Measurements from ENCODE around the gene ANTXR1. TPM values are rescaled to one million over a fixed set of nuclear protein-coding genes. Genes with fewer than 3 reads are reported as not detected.

Gene ANTXR1
- total RNA-seq, 2 donors from 2014 or later: not detected

DNA sequence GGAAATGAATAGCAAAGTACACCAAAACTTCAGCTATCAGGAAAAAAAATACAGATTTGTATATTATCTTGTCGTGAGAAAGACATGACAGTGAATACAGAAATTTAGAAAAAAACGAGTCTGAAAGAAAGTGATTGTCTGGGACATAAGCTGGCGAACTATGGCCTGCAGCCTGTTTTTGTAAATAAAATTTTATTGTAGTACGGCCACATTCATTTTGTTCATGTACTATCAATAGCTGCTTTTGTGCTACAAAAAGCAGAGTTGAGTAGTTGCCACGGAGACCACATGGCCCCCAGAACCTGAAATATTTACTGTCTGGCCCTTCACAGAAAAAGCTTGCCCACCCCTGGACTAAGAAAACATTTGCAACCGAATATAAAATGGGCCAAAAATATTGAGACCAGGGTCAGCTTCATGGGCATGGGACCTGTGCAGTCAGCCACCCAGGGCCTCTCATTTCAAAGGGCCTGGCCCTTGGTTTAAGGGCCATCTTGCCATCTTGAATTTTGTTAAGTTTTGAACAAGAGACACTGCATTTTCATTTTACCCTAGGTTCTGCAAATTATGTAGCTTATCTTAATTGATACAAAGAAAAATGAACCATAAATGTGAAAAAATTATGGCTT, 17.9 kb downstream of the ANTXR1 start:
- ATAC-seq (no peak), DNase-seq (no peak)
- no peaks in the 10 kb centered on the region for H3K4me1 Mint-ChIP-seq
- H3K27ac Mint-ChIP-seq: no peak overlapping the region
- H3K4me3 Mint-ChIP-seq: no peak overlapping the region
- no peaks in the 10 kb centered on the region for H3K9me3 ChIP-seq (ENCODE audit: control insufficient read depth, low read length, poor library complexity, severe bottlenecking)
- no peaks in the 10 kb centered on the region for H3K36me3 Mint-ChIP-seq (ENCODE audit: low read depth)
- H3K27me3 Mint-ChIP-seq: peaks cover 50% of the 10 kb centered on the region

DNA sequence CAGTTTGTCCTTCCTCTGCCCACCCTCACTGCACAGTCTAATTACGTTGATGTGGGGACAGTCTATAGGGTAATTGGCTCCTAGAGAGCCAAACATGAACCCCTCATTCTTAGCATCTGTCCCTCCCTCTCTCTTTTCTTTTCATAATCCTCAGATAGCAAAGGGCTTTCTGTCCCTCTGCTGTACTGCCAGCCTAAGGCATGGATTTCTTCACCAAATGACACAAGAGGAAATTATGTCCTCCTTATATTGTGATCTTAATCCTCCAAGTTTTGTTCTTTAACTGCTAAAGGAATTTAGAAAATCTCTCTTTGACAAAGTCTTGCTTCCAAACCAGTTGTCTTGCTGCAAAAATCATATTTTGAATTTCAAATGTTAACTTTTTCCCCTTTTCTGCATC, 18.5 kb downstream of the ANTXR1 start:
- Mint-ChIP-seq H3K36me3 (ENCODE audit: low read depth) (no peaks in the 10 kb centered on the region), H3K4me1 (no peaks in the 10 kb centered on the region), H3K4me3 (no peak overlapping the region), H3K27me3 (peaks cover 49% of the 10 kb centered on the region), H3K27ac (no peak overlapping the region)
- DNase-seq (no peak), ATAC-seq (no peak)
- H3K9me3 ChIP-seq (ENCODE audit: control insufficient read depth, low read length, poor library complexity, severe bottlenecking): no peaks in the 10 kb centered on the region

DNA sequence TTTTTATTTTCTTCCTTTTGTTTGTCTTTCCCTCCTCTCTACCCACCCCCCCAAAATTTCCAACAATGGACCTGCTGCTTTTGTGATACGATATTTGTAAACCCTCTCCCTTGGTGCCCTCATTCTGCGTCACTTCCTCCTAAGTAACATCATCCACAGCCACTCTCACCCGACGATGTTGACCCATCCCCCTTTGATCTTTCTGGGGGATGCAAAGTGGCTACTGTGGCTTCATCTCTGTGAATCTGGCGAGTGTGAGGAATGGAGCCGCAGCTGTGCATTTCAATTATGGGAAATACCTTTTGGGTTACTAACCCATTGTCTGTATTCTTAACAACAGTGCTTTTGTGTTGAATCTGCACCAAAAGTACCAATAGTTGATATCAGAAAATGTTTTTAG, 19.4 kb downstream of the ANTXR1 start:
- H3K4me1 Mint-ChIP-seq: no peaks in the 10 kb centered on the region
- peaks cover 49% of the 10 kb centered on the region for H3K27me3 Mint-ChIP-seq
- ATAC-seq (no peak), DNase-seq (no peak)
- no peak overlapping the region for H3K4me3 Mint-ChIP-seq
- H3K36me3 Mint-ChIP-seq (ENCODE audit: low read depth): no peaks in the 10 kb centered on the region
- H3K27ac Mint-ChIP-seq: no peak overlapping the region
- no peaks in the 10 kb centered on the region for H3K9me3 ChIP-seq (ENCODE audit: control insufficient read depth, low read length, poor library complexity, severe bottlenecking)

DNA sequence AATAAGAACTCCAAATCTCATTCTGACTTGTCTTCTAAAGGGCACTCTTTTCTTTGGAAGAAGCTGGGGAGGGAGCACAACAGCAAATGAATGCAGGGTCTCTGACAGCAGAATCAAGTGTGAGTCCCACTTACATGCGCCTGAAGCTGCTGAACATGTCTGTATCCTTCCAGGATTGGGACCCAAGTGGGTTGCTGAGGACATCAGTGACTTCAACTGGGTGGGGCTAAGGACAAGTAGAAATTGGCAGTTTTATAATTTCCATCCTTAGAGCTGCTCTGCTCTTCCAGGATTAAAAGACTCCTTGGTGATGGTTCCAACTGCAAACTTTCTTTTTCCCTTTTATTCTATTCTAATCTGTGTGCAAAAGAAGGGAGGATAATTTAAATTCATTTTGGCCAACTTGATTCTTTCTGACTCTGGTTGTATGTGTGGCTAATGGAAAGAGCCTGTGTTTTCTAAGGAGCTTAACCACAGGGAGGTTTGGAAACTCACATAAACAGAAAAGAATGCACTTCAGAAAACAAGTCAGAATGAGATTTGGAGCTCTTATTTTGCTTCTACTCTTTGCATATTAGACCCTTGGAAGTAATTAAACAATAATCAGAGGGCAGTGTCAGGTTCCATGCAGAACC, 20.6 kb downstream of the ANTXR1 start:
- no peak for ATAC-seq
- Mint-ChIP-seq H3K4me1 (no peaks in the 10 kb centered on the region), H3K27me3 (peaks cover 57% of the 10 kb centered on the region), H3K4me3 (no peak overlapping the region), H3K36me3 (ENCODE audit: low read depth) (no peaks in the 10 kb centered on the region), H3K27ac (no peak overlapping the region)
- DNase-seq: no peak
- H3K9me3 ChIP-seq (ENCODE audit: control insufficient read depth, low read length, poor library complexity, severe bottlenecking): no peaks in the 10 kb centered on the region

DNA sequence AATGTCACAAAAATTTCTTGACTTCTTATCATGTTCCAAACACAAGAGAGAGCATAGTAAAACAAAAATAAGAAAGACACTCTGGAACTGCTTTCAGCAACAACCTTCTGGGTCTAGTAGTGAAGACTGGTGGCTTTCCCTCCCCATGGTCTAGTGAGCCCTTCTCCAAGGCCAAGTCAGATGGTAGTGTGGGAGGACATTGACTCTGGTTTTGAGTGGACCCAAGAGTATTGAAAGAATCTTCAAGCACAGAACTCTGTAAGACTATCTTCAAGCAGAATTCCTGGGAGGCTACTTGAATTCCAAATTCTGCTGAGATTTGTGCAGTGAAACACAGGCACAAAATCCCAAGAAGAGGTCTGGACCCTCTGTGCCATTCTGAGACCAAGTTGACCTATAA, 21.1 kb downstream of the ANTXR1 start:
- DNase-seq: no peak
- Mint-ChIP-seq H3K4me1 (no peaks in the 10 kb centered on the region), H3K4me3 (no peak overlapping the region), H3K27me3 (peaks cover 57% of the 10 kb centered on the region), H3K36me3 (ENCODE audit: low read depth) (no peaks in the 10 kb centered on the region), H3K27ac (no peak overlapping the region)
- ATAC-seq: no peak
- H3K9me3 ChIP-seq (ENCODE audit: control insufficient read depth, low read length, poor library complexity, severe bottlenecking): no peaks in the 10 kb centered on the region

DNA sequence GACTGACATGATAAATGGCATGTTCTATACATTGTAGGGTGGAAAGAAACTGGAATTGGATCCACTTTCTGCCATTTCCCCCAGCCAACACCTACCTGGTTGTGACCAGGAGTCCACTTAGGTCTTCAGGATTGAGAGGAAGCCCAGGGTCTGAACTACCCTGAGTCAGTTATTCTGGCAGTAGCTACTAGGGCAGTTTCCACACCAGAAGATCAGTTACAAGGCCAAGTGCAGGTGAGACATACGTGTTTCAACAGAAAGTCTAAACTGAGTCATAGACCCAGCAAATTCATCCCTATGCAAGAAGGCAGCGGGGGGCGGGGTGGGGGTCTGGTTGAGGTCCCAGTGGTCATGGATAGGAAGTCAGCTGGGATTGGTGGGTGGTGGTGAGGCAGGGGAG, 21.9 kb downstream of the ANTXR1 start:
- Mint-ChIP-seq H3K36me3 (ENCODE audit: low read depth) (no peaks in the 10 kb centered on the region), H3K27me3 (peaks cover 62% of the 10 kb centered on the region), H3K27ac (no peak overlapping the region), H3K4me3 (no peak overlapping the region), H3K4me1 (no peaks in the 10 kb centered on the region)
- H3K9me3 ChIP-seq (ENCODE audit: control insufficient read depth, low read length, poor library complexity, severe bottlenecking): no peaks in the 10 kb centered on the region
- no peak for DNase-seq
- no peak for ATAC-seq

DNA sequence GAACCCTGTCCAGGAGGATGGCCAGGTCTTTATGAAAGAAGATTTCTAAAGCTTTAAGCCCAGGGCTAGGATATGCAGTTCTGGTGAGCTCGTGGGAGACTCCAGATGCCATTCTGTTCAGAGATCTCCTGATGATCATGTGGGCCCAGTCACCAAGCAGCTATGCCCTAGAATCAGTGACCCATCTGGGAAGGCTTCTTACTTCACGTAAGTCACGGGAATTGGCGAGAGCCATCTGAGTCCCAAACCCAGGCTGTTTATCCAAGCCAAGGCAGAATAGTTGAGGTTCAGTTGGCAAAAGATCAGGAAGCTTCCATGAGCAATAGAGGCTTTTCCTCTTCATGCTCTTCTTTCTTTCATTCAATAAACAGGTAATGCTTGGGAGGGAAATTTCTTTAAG, 23.9 kb downstream of the ANTXR1 start:
- Mint-ChIP-seq H3K27me3 (peaks cover 75% of the 10 kb centered on the region), H3K4me3 (no peak overlapping the region), H3K27ac (no peak overlapping the region), H3K4me1 (no peaks in the 10 kb centered on the region), H3K36me3 (ENCODE audit: low read depth) (no peaks in the 10 kb centered on the region)
- DNase-seq: no peak
- H3K9me3 ChIP-seq (ENCODE audit: control insufficient read depth, low read length, poor library complexity, severe bottlenecking): no peaks in the 10 kb centered on the region
- ATAC-seq: no peak

DNA sequence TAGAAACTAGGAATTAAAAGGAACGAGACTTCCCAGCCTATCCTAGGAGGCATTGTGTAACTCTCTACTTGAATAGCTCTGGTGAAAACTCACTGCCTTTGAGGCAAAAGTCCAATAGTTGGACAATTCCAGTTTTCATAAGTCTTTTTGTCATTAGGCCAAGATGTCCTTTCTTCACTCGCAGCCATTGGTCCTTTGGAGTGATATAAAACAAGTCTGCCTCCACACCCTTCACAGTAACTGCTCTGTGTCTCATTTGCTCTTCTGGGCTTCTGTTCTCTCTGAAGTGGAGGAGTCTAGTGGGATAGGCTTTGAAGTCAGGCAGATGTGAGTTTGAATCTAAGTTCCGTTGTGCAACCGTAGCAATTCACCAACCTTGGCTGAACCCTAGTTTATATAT, 28.2 kb downstream of the ANTXR1 start:
- Mint-ChIP-seq H3K36me3 (ENCODE audit: low read depth) (no peaks in the 10 kb centered on the region), H3K4me1 (no peaks in the 10 kb centered on the region), H3K27me3 (peaks cover 83% of the 10 kb centered on the region), H3K27ac (no peak overlapping the region), H3K4me3 (no peak overlapping the region)
- ATAC-seq (no peak), DNase-seq (no peak)
- H3K9me3 ChIP-seq (ENCODE audit: control insufficient read depth, low read length, poor library complexity, severe bottlenecking): no peaks in the 10 kb centered on the region

DNA sequence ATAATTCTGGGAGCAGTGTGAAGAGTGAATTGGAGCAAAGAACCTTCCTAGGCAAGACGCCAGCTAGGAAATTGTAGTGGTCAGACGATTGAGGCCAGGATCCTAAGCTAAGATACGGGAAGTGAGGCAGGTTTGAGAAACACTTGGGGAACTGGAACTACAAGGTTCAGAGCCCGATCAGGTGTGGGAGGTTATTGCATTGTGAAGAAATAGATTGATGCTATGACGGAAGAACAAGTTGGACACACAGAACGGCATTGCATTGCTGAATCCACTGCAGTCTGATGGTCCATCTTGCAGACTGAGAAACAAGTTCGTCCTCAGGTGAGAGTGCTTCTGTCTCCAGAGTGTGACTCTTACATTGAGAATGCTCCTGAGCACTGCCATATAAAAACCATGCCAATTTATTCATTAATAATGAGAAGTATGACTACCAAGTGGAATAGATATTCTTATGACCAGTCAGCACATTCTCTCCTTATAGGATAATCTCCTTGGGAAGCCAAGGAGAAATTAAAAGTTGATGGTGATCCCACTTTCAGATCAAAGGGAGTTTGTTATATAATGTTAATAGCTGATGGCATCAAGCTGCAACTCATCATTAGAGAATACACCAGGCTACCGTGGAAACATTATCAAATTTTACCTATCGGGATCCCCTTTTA, 30.9 kb downstream of the ANTXR1 start:
- Mint-ChIP-seq H3K36me3 (ENCODE audit: low read depth) (no peaks in the 10 kb centered on the region), H3K27ac (no peak overlapping the region), H3K4me3 (no peak overlapping the region), H3K27me3 (peaks cover 62% of the 10 kb centered on the region), H3K4me1 (no peaks in the 10 kb centered on the region)
- no peaks in the 10 kb centered on the region for H3K9me3 ChIP-seq (ENCODE audit: control insufficient read depth, low read length, poor library complexity, severe bottlenecking)
- ATAC-seq (no peak), DNase-seq (no peak)

DNA sequence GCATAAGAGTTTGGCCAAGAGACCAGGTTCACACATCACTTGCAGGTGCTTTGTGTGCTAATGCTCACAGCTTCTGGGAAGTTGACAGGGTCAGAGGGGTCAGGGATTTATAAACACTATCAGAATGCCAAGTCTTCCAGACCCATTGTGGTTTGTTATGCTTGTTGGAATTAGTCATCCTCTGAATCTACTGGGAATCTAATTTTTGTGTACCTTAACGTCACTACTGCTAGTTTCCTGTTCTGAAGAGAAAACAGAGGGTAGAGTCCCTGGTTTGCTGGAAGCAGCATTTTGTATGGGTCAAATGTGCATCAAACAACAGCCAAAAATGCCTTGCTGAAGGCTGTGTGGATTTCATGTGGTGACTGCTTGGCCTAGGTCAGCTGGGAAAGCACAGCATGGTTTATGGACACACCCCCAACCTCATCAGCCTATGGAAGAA, 33.3 kb downstream of the ANTXR1 start:
- no peaks in the 10 kb centered on the region for H3K9me3 ChIP-seq (ENCODE audit: control insufficient read depth, low read length, poor library complexity, severe bottlenecking)
- no peak overlapping the region for H3K27ac Mint-ChIP-seq
- no peaks in the 10 kb centered on the region for H3K36me3 Mint-ChIP-seq (ENCODE audit: low read depth)
- ATAC-seq (no peak), DNase-seq (no peak)
- H3K4me3 Mint-ChIP-seq: no peak overlapping the region
- no peaks in the 10 kb centered on the region for H3K4me1 Mint-ChIP-seq
- H3K27me3 Mint-ChIP-seq: peaks cover 50% of the 10 kb centered on the region

DNA sequence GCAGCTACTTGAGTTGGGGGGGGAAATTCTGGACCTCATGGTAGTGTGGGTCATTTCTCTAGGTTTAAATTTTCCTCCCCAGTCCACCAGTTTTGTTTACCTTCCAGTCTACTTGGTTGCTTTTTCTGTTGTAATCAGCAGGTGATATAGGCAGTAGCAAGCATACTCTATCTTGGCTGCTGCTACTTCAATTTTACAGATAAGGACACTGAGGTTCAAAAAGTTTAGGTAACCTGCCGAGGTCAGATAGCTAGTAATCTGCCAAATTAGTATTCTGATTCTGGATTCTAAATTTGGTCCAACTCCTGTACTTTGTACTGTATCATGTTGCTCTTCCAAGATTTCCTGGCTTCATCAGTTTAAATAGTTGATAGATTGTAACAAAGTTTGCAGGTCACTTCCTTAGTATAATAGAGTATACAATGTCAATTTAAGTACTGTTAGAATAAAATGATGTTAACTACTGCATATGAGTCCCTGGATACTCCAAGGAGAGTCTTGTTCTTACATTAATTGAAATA, 34.7 kb downstream of the ANTXR1 start:
- Mint-ChIP-seq H3K36me3 (ENCODE audit: low read depth) (no peaks in the 10 kb centered on the region), H3K4me1 (no peaks in the 10 kb centered on the region), H3K27ac (no peak overlapping the region), H3K27me3 (peaks cover 39% of the 10 kb centered on the region), H3K4me3 (no peak overlapping the region)
- no peaks in the 10 kb centered on the region for H3K9me3 ChIP-seq (ENCODE audit: control insufficient read depth, low read length, poor library complexity, severe bottlenecking)
- no peak for ATAC-seq
- no peak for DNase-seq

DNA sequence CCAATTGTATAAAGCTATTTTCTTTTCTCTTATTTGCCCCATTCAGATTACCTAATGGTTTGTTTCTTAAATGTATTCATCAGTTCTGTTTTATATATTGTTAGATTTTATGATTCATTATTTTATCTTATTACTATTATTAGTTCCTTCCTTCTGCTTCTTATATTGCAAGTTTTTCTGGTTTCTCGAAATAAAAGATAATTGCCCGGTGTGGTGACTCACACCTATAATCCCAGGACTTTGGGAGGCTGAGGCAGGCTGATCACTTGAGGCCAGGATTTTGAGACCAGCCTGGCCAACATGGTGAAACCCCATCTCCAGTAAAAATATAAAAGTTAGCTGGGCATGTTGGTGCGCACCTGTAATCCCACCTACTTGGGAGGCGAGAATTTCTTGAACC, 37.8 kb downstream of the ANTXR1 start:
- no peaks in the 10 kb centered on the region for H3K4me1 Mint-ChIP-seq
- no peaks in the 10 kb centered on the region for H3K36me3 Mint-ChIP-seq (ENCODE audit: low read depth)
- H3K27ac Mint-ChIP-seq: no peak overlapping the region
- peaks cover 29% of the 10 kb centered on the region for H3K27me3 Mint-ChIP-seq
- no peak overlapping the region for H3K4me3 Mint-ChIP-seq
- DNase-seq (no peak), ATAC-seq (no peak)
- no peaks in the 10 kb centered on the region for H3K9me3 ChIP-seq (ENCODE audit: control insufficient read depth, low read length, poor library complexity, severe bottlenecking)

DNA sequence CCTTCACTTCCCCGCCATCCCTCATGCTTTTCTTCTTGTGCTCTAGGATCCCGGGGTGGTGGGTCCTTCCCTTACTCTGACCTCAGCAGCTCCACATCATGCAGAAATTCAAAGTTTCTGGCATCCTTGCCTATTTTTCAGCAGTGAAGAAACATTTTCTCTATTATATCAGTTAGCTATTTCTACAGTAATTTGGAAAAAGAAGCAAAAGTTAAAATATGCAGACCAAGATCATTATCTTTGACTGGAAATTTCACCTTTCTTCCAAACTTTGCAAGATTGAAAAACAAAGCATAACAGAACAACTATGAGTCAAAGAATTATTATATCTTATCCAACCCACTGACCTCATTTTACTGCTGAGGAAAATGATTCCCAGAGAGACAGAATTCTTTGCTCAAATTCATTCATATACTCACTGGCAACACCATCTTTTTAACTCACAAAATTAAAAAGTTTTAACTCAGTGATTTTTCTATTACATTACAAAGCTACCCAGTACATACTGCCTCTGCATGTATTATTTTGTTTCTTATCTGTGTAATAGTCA, 40.5 kb downstream of the ANTXR1 start:
- ATAC-seq: no peak
- Mint-ChIP-seq H3K4me3 (no peak overlapping the region), H3K27ac (no peak overlapping the region), H3K27me3 (peaks cover 47% of the 10 kb centered on the region), H3K4me1 (no peaks in the 10 kb centered on the region), H3K36me3 (ENCODE audit: low read depth) (no peaks in the 10 kb centered on the region)
- DNase-seq: no peak
- H3K9me3 ChIP-seq (ENCODE audit: control insufficient read depth, low read length, poor library complexity, severe bottlenecking): no peaks in the 10 kb centered on the region

Measured in T-helper 17 cell (primary cell).